ENCODE results near the gene SNAPC1. TPM values are rescaled to one million over a fixed set of nuclear protein-coding genes. Genes with fewer than 3 reads are reported as not detected.
"Not testable (repeated sequence)": the region's sequence is repeated elsewhere in the genome, so short reads cannot be mapped to it uniquely, and the experiment has no call there.

Gene SNAPC1
- total RNA-seq, 2 experiments from 2014 or later, result 6.4 to 6.5 TPM

- no peak for ATAC-seq
- CTCF ChIA-PET, result interaction anchor here (0.7 to 2.7 kb wide), 15 partner anchors 9 to 434 kb away, joined by 3 to 14 read pairs (median 5); no protein-coding TSS in a partner anchor
- no peak overlapping the region for H3K27ac Mint-ChIP-seq
These were observed 31.4 kb upstream of the SNAPC1 start for GRCh38 chr14:61730756-61731373.

GRCh38 chr14:61733972-61734371 lies 28.2 kb upstream of the SNAPC1 start:
- ATAC-seq (no peak), DNase-seq (no peak)
- Mint-ChIP-seq H3K27me3 (ENCODE audit: low read depth) (no peaks in the 10 kb centered on the region), H3K27ac (no peak overlapping the region), H3K9me3 (ENCODE audit: insufficient read depth) (no peaks in the 10 kb centered on the region), H3K4me3 (no peak overlapping the region), H3K4me1 (ENCODE audit: low read depth) (peaks cover 19% of the 10 kb centered on the region), H3K36me3 (ENCODE audit: low read depth) (peaks cover 78% of the 10 kb centered on the region)
- POLR2A ChIA-PET, result interaction anchor here (0.6 kb wide), 1 partner anchor 262 kb away, joined by 3 read pairs; no protein-coding TSS in a partner anchor
- CTCF ChIA-PET, result interaction anchor here (1.0 to 2.3 kb wide), 7 partner anchors 11 to 258 kb away, joined by 3 to 10 read pairs (median 3); partner anchors contain the start of gene SNAPC1

More at GRCh38 chr14:61730756-61731373, 31.4 kb upstream of the SNAPC1 start:
- no peaks in the 10 kb centered on the region for H3K27me3 Mint-ChIP-seq (ENCODE audit: low read depth)
- no peak for DNase-seq
- H3K4me1 Mint-ChIP-seq (ENCODE audit: low read depth), result peaks cover 40% of the 10 kb centered on the region
- H3K9me3 Mint-ChIP-seq (ENCODE audit: insufficient read depth), result no peaks in the 10 kb centered on the region
- no peak overlapping the region for H3K4me3 Mint-ChIP-seq
- POLR2A ChIA-PET, result interaction anchor here (0.6 kb wide), 1 partner anchor 211 kb away, joined by 3 read pairs; no protein-coding TSS in a partner anchor
- peaks cover 78% of the 10 kb centered on the region for H3K36me3 Mint-ChIP-seq (ENCODE audit: low read depth)

- ATAC-seq (no peak), DNase-seq (no peak)
- CTCF ChIA-PET, result interaction anchor here (0.8 to 1.2 kb wide), 2 partner anchors 12 to 101 kb away, joined by 3 read pairs; no protein-coding TSS in a partner anchor
These were observed 25.5 kb upstream of the SNAPC1 start for GRCh38 chr14:61736751-61737150.

GRCh38 chr14:61737915-61738314 lies 24.3 kb upstream of the SNAPC1 start:
- Mint-ChIP-seq H3K36me3 (ENCODE audit: low read depth) (peaks cover 71% of the 10 kb centered on the region), H3K27me3 (ENCODE audit: low read depth) (no peaks in the 10 kb centered on the region), H3K27ac (peak overlapping the region; percentile 30), H3K4me3 (no peak overlapping the region), H3K4me1 (ENCODE audit: low read depth) (peaks cover 6% of the 10 kb centered on the region), H3K9me3 (ENCODE audit: insufficient read depth) (no peaks in the 10 kb centered on the region)
- CTCF ChIA-PET, result interaction anchor here (0.9 to 1.7 kb wide), 3 partner anchors 13 to 267 kb away, joined by 3 to 6 read pairs (median 4); no protein-coding TSS in a partner anchor
- no peak for ATAC-seq
- no peak for DNase-seq
- POLR2A ChIA-PET, result interaction anchor here (0.9 kb wide), 1 partner anchor 12 kb away, joined by 3 read pairs; no protein-coding TSS in a partner anchor

More at GRCh38 chr14:61736751-61737150, 25.5 kb upstream of the SNAPC1 start:
- peaks cover 75% of the 10 kb centered on the region for H3K36me3 Mint-ChIP-seq (ENCODE audit: low read depth)
- POLR2A ChIA-PET, result interaction anchor here (0.7 kb wide), 1 partner anchor 95 kb away, joined by 3 read pairs; no protein-coding TSS in a partner anchor
- H3K4me3 Mint-ChIP-seq, result no peak overlapping the region
- H3K4me1 Mint-ChIP-seq (ENCODE audit: low read depth), result peaks cover 6% of the 10 kb centered on the region
- no peak overlapping the region for H3K27ac Mint-ChIP-seq
- no peaks in the 10 kb centered on the region for H3K9me3 Mint-ChIP-seq (ENCODE audit: insufficient read depth)
- no peaks in the 10 kb centered on the region for H3K27me3 Mint-ChIP-seq (ENCODE audit: low read depth)

GRCh38 chr14:61739133-61739532 lies 23.1 kb upstream of the SNAPC1 start:
- Mint-ChIP-seq H3K9me3 (ENCODE audit: insufficient read depth) (no peaks in the 10 kb centered on the region), H3K4me3 (no peak overlapping the region), H3K27ac (no peak overlapping the region), H3K27me3 (ENCODE audit: low read depth) (no peaks in the 10 kb centered on the region), H3K36me3 (ENCODE audit: low read depth) (peaks cover 69% of the 10 kb centered on the region), H3K4me1 (ENCODE audit: low read depth) (peaks cover 3% of the 10 kb centered on the region)
- DNase-seq, result no peak
- ATAC-seq, result no peak
- POLR2A ChIA-PET, result no interaction called here
- CTCF ChIA-PET, result interaction anchor here (1.0 to 2.1 kb wide), 3 partner anchors 9 to 268 kb away, joined by 3 to 8 read pairs (median 6); no protein-coding TSS in a partner anchor

- Mint-ChIP-seq H3K27ac (no peak overlapping the region), H3K27me3 (ENCODE audit: low read depth) (no peaks in the 10 kb centered on the region), H3K36me3 (ENCODE audit: low read depth) (peaks cover 63% of the 10 kb centered on the region), H3K4me3 (no peak overlapping the region), H3K4me1 (ENCODE audit: low read depth) (peaks cover 19% of the 10 kb centered on the region), H3K9me3 (ENCODE audit: insufficient read depth) (no peaks in the 10 kb centered on the region)
- ChIA-PET POLR2A (interaction anchor here (0.6 to 0.9 kb wide), 2 partner anchors 19 to 411 kb away, joined by 5 to 7 read pairs; no protein-coding TSS in a partner anchor), CTCF (interaction anchor here (0.9 to 2.1 kb wide), 6 partner anchors 11 to 281 kb away, joined by 3 to 11 read pairs (median 4); partner anchors contain the start of gene SNAPC1)
- ATAC-seq (no peak), DNase-seq (no peak)
These were observed 19.8 kb upstream of the SNAPC1 start for GRCh38 chr14:61742371-61742770.

GRCh38 chr14:61744238-61744637 lies 18.0 kb upstream of the SNAPC1 start:
- Mint-ChIP-seq H3K27ac (no peak overlapping the region), H3K9me3 (ENCODE audit: insufficient read depth) (no peaks in the 10 kb centered on the region), H3K4me3 (no peak overlapping the region), H3K36me3 (ENCODE audit: low read depth) (peaks cover 63% of the 10 kb centered on the region), H3K4me1 (ENCODE audit: low read depth) (peaks cover 27% of the 10 kb centered on the region), H3K27me3 (ENCODE audit: low read depth) (no peaks in the 10 kb centered on the region)
- ATAC-seq, result no peak
- ChIA-PET CTCF (interaction anchor here (0.9 to 4.4 kb wide), 3 partner anchors 12 to 93 kb away, joined by 3 to 27 read pairs (median 4); no protein-coding TSS in a partner anchor), POLR2A (interaction anchor here (1.0 to 1.1 kb wide), 2 partner anchors 18 to 87 kb away, joined by 3 to 7 read pairs; partner anchors contain the start of gene SNAPC1)
- DNase-seq, result no peak

- not testable (repeated sequence) for H3K9me3 Mint-ChIP-seq (ENCODE audit: insufficient read depth); DNase-seq; H3K27me3 Mint-ChIP-seq (ENCODE audit: low read depth); ATAC-seq; H3K4me3 Mint-ChIP-seq
- H3K4me1 Mint-ChIP-seq (ENCODE audit: low read depth), result peaks cover 42% of the 10 kb centered on the region
- ChIA-PET POLR2A (interaction anchor here (0.6 kb wide), 1 partner anchor 404 kb away, joined by 3 read pairs; no protein-coding TSS in a partner anchor), CTCF (interaction anchor here (0.9 to 4.4 kb wide), 2 partner anchors 15 to 91 kb away, joined by 3 to 27 read pairs; no protein-coding TSS in a partner anchor)
- H3K36me3 Mint-ChIP-seq (ENCODE audit: low read depth), result peaks cover 62% of the 10 kb centered on the region
- peak overlapping the region; percentile 53 for H3K27ac Mint-ChIP-seq
These were observed 15.9 kb upstream of the SNAPC1 start for GRCh38 chr14:61746346-61746745.

GRCh38 chr14:61746881-61747280 lies 15.3 kb upstream of the SNAPC1 start:
- ChIA-PET POLR2A (no interaction called here), CTCF (interaction anchor here (0.9 to 4.4 kb wide), 2 partner anchors 16 to 90 kb away, joined by 3 to 27 read pairs; no protein-coding TSS in a partner anchor)
- Mint-ChIP-seq H3K9me3 (ENCODE audit: insufficient read depth) (no peaks in the 10 kb centered on the region), H3K27ac (peak overlapping the region; percentile 53), H3K4me1 (ENCODE audit: low read depth) (peaks cover 46% of the 10 kb centered on the region), H3K27me3 (ENCODE audit: low read depth) (no peaks in the 10 kb centered on the region), H3K36me3 (ENCODE audit: low read depth) (peaks cover 63% of the 10 kb centered on the region), H3K4me3 (peak overlapping the region; percentile 7)
- DNase-seq (no peak), ATAC-seq (no peak)

- ATAC-seq (no peak), DNase-seq (no peak)
- no peaks in the 10 kb centered on the region for H3K27me3 Mint-ChIP-seq (ENCODE audit: low read depth)
- H3K9me3 Mint-ChIP-seq (ENCODE audit: insufficient read depth), result no peaks in the 10 kb centered on the region
- peaks cover 50% of the 10 kb centered on the region for H3K4me1 Mint-ChIP-seq (ENCODE audit: low read depth)
- H3K36me3 Mint-ChIP-seq (ENCODE audit: low read depth), result peaks cover 63% of the 10 kb centered on the region
- H3K4me3 Mint-ChIP-seq, result peak overlapping the region; percentile 7
- POLR2A ChIA-PET, result no interaction called here
- CTCF ChIA-PET, result interaction anchor here (4.4 kb wide), 1 partner anchor 90 kb away, joined by 27 read pairs; no protein-coding TSS in a partner anchor
- H3K27ac Mint-ChIP-seq, result peak overlapping the region; percentile 16
These were observed 14.9 kb upstream of the SNAPC1 start for GRCh38 chr14:61747342-61747741.

- Mint-ChIP-seq H3K9me3 (ENCODE audit: insufficient read depth) (no peaks in the 10 kb centered on the region), H3K4me1 (ENCODE audit: low read depth) (peaks cover 61% of the 10 kb centered on the region), H3K27me3 (ENCODE audit: low read depth) (no peaks in the 10 kb centered on the region), H3K4me3 (peak overlapping the region; percentile 86), H3K36me3 (ENCODE audit: low read depth) (peaks cover 64% of the 10 kb centered on the region), H3K27ac (no peak overlapping the region)
- POLR2A ChIA-PET, result interaction anchor here (0.6 to 1.5 kb wide), 3 partner anchors 11 to 53 kb away, joined by 3 to 4 read pairs (median 3); no protein-coding TSS in a partner anchor
- CTCF ChIA-PET, result interaction anchor here (0.7 to 8.0 kb wide), 12 partner anchors 12 to 464 kb away, joined by 3 to 62 read pairs (median 4); partner anchors contain the start of gene SNAPC1
- no peak for DNase-seq
- ATAC-seq, result no peak
These were observed 13.0 kb upstream of the SNAPC1 start for GRCh38 chr14:61749264-61749663.
